Endothelial cell (in vitro differentiated cells): ENCODE data around the gene IQSEC1. TPM values are rescaled to one million over a fixed set of nuclear protein-coding genes. Genes with fewer than 3 reads are reported as not detected.

Experiments used
- DNase-seq: peaks from one replicate; pipeline ENCODE4 v3.0.0; 2021; ENCODE audit warnings: low spot score
- H3K27ac Mint-ChIP-seq: one replicate; pipeline ENCODE4 v1.8.0; 2021; ENCODE audit warnings: mixed read lengths, inconsistent platforms; ENCODE audit not compliant: unreplicated experiment
- H3K27me3 Mint-ChIP-seq: one replicate; pipeline ENCODE4 v1.8.0; 2021; ENCODE audit warnings: mild to moderate bottlenecking, moderate library complexity, mixed read lengths, inconsistent platforms; ENCODE audit not compliant: unreplicated experiment
- H3K36me3 Mint-ChIP-seq: one replicate; pipeline ENCODE4 v1.8.0; 2021; ENCODE audit warnings: mild to moderate bottlenecking, low read depth, mixed read lengths, inconsistent platforms; ENCODE audit not compliant: unreplicated experiment
- H3K4me1 Mint-ChIP-seq: one replicate; pipeline ENCODE4 v1.8.0; 2021; ENCODE audit warnings: mild to moderate bottlenecking, mixed read lengths, inconsistent platforms; ENCODE audit not compliant: unreplicated experiment
- H3K4me3 Mint-ChIP-seq: one replicate; pipeline ENCODE4 v1.8.0; 2021; ENCODE audit warnings: mild to moderate bottlenecking, mixed read lengths, inconsistent platforms; ENCODE audit not compliant: unreplicated experiment
- H3K9me3 Mint-ChIP-seq: one replicate; pipeline ENCODE4 v1.8.0; 2021; ENCODE audit warnings: mixed read lengths, inconsistent platforms; ENCODE audit not compliant: unreplicated experiment
- CTCF ChIP-seq: fragments of 200-600 bp; sonication (generic); IDR thresholded peaks from one replicate; pipeline ENCODE4 v1.5.0; 2021; ENCODE audit warnings: antibody characterized with exemption; ENCODE audit not compliant: unreplicated experiment
- total RNA-seq: library from RNA; stranded (reverse); fragmentation: NEBNext Ultra II Directional; extraction: Animal tissue kit (Norgen Biotek cat#: 25700); gene quantifications from one replicate; pipeline ENCODE4 v1.2.1, GENCODE V29; 2021; ENCODE audit not compliant: unreplicated experiment

IQSEC1 gene
- total RNA-seq, 1 donor from 2014 or later, result 75.3 TPM

DNA sequence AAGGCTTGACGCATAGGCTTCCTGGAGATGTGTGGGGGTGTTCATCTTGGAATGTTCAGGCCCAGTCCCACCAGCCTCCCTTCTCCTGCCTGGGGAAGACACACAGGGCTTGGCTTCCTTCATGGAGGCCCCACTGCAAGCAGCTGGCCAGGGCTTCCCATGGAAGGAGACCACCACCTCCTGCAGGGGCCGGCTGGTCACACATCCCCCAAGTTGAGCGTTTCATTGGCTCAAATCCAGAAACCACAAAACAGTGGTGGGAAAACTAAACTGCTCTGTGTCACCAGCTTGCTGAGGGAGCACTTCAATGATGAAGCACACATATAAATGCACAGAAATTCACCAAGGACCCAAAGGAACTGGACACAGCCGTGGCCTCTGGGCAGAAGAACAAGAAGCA is 8.3 kb downstream of the IQSEC1 start:
- Mint-ChIP-seq H3K4me3 (no peak overlapping the region), H3K36me3 (peaks cover 12% of the 10 kb centered on the region), H3K27ac (no peak overlapping the region), H3K9me3 (no peaks in the 10 kb centered on the region), H3K4me1 (peaks cover 17% of the 10 kb centered on the region), H3K27me3 (peaks cover 24% of the 10 kb centered on the region)
- DNase-seq, result no peak
- no peak for TF ChIP-seq CTCF

DNA sequence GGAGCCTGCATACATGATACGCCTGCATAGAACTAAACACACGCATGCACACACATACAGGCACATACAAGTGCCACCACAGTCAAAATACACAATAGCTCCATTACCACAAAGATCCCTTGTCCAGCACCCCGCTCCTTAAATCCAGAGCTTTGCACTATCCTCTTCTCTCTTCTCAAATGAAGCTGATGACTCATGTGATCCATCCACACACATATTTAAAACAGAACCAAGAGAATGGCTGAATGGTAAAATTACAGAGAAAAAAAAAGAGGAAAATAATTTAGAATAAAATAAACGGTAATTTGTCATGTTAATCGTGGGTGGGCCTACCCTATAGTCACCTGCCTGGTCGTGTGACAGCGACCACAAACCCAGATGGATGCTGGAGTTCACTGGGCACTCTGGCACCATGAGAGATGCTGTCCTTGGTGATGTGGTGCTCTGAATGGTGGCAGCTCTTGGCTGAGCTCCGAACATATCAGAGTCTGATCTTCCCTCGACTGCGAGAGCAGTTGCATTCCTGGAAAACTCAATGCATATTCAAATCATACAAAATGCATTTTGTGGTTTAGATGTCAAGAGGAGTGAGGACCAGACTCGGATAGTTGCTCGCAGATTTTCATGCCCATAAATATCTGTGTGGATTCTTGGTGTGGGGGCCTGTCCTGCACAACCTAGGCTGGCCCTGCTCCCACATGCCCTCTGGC is 8.9 kb downstream of the IQSEC1 start:
- Mint-ChIP-seq H3K4me3 (no peak overlapping the region), H3K4me1 (peaks cover 10% of the 10 kb centered on the region), H3K27me3 (peaks cover 26% of the 10 kb centered on the region), H3K9me3 (no peaks in the 10 kb centered on the region), H3K27ac (peak overlapping the region; percentile 32), H3K36me3 (peaks cover 15% of the 10 kb centered on the region)
- DNase-seq, result no peak
- TF ChIP-seq CTCF, result no peak

- H3K4me1 Mint-ChIP-seq, result peaks cover 2% of the 10 kb centered on the region
- no peak for DNase-seq
- no peaks in the 10 kb centered on the region for H3K9me3 Mint-ChIP-seq
- no peak overlapping the region for H3K4me3 Mint-ChIP-seq
- peaks cover 15% of the 10 kb centered on the region for H3K36me3 Mint-ChIP-seq
- H3K27me3 Mint-ChIP-seq, result peaks cover 24% of the 10 kb centered on the region
- TF ChIP-seq CTCF, result no peak
- H3K27ac Mint-ChIP-seq, result no peak overlapping the region
Measured at GRCh38 chr3:13063225-13063624, 10.0 kb downstream of the IQSEC1 start.

GRCh38 chr3:13062647-13063046 is 10.6 kb downstream of the IQSEC1 start:
- Mint-ChIP-seq H3K36me3 (peaks cover 15% of the 10 kb centered on the region), H3K27ac (no peak overlapping the region), H3K4me1 (no peaks in the 10 kb centered on the region), H3K4me3 (no peak overlapping the region), H3K9me3 (no peaks in the 10 kb centered on the region), H3K27me3 (peaks cover 25% of the 10 kb centered on the region)
- no peak for TF ChIP-seq CTCF
- DNase-seq, result no peak

DNA sequence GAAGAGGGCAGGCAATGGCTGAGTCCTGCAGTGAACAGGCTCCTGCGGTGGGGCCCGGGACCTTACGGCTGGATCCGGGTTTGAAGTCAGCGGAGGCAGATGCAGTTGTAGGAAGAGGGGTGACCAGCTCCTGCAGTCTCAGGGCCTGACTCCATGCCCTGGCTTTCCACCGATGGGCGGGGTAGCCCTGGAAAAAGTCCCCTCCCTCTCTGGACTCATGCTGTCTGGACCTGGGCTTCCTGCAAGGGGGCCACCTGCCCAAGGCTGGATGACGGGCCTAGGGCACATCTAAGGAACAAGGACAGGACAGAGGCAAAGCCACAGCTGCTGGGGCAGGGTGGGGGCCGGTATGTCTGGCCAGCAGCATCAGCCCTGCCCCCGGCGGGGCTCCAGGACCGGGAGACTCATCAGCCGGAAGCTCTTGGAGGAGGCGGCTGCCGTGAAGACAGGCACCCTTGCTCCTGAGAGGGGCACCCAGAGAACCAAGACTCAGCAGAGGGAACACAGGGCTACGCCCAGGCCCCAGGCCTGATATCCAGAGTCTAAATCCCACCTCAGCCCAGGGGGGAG is 12.8 kb downstream of the IQSEC1 start:
- peaks cover 7% of the 10 kb centered on the region for H3K36me3 Mint-ChIP-seq
- H3K9me3 Mint-ChIP-seq, result no peaks in the 10 kb centered on the region
- H3K4me1 Mint-ChIP-seq, result no peaks in the 10 kb centered on the region
- peaks cover 23% of the 10 kb centered on the region for H3K27me3 Mint-ChIP-seq
- no peak for DNase-seq
- no peak overlapping the region for H3K4me3 Mint-ChIP-seq
- H3K27ac Mint-ChIP-seq, result no peak overlapping the region
- no peak for TF ChIP-seq CTCF
